SKM-1 treated with dmso at 0.1 percent for 144 hours (cell line): Measurements from ENCODE around the gene HBG2.
"Not testable (repeated sequence)": the region's sequence is repeated elsewhere in the genome, so short reads cannot be mapped to it uniquely, and the experiment has no call there.

Experiments used
- DNase-seq: peaks from one replicate; lab custom pipeline; 2025; ENCODE audit not compliant: unreplicated experiment; lab: John Stamatoyannopoulos, UW

The HBG2 gene

DNA sequence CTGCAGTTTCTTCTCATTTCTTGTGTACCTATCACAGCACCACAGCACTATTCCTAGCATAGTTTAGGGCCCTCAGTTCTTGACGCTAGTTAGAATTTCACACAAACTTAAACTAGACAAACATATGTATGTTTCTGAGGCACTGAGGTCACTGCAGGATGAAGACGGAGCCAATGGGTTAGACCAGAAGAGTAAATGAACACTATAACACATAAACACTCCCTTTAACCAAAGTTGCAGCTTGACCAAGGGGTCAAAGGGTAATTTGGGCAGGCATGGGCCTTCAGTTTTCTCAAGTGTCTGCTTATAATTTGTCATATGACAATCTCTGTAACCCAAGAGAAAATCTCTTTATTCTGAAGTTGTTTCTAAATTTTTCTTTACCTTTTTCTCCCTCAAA is 28.0 kb upstream of the HBG2 start:
- no peak for DNase-seq

DNA sequence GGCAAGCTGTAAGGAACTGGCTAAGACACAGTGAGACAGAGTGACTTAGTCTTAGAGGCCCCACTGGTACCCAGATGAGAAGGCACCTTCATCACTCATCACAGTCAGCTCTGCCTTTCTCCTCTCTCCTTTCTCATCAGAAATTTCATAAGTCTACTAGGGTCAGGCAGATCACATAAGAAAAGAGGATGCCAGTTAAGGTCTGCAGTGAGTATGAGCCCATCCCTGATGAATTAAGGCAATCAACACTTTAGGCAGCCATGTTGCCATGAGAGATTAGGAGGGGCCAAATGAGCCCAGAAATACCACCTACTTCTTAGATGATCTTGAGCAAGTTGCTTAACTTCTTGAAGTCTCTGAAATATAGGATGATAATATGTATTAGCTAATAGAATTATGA is 27.0 kb upstream of the HBG2 start:
- DNase-seq = no peak

- DNase-seq = peak; percentile 76
Observed at GRCh38 chr11:5280582-5281102, 26.1 kb upstream of the HBG2 start.

GRCh38 chr11:5279471-5280090 is 25.0 kb upstream of the HBG2 start:
- no peak for DNase-seq

- no peak for DNase-seq
Observed at GRCh38 chr11:5277807-5278382, 23.3 kb upstream of the HBG2 start.

DNA sequence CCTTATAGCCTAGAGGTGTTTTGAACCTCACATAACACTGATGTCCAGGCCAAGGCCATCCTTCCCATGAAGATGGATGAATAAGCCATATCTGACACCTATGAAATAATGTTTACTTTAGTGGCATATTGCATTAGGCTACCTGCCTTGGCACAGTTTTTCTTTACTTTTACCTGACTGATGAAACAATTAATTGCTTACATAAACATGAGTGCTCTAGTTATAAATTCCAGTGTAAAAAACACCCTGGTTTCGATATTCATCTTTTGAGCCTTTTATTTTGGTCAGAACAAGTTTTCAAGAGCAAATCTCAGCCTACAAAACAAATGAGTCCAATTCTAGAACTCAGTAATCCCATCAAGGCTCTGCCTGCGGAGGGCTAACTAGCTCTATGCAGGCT is 22.1 kb upstream of the HBG2 start:
- no peak for DNase-seq

- DNase-seq = no peak
Observed at GRCh38 chr11:5275369-5276110, 21.0 kb upstream of the HBG2 start.

DNA sequence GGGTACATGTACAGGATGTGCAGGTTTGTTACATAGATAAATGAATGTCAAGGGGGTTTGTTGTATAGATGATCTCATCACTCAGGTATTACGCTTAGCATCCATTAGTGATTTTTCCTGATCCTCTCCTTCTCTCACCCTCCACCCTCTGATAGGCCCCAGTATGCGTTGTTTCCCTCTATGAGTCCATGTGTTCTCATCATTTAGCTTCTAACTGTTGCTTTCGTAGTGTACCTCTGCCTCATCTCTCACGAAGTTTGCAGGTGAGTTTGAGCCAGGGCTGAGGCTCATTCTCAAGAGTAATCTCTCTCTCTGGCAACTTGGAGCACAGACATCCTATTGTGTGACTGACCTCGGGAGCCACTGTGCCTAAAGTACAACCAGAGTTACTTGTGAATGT is 19.8 kb upstream of the HBG2 start:
- DNase-seq = no peak

DNA sequence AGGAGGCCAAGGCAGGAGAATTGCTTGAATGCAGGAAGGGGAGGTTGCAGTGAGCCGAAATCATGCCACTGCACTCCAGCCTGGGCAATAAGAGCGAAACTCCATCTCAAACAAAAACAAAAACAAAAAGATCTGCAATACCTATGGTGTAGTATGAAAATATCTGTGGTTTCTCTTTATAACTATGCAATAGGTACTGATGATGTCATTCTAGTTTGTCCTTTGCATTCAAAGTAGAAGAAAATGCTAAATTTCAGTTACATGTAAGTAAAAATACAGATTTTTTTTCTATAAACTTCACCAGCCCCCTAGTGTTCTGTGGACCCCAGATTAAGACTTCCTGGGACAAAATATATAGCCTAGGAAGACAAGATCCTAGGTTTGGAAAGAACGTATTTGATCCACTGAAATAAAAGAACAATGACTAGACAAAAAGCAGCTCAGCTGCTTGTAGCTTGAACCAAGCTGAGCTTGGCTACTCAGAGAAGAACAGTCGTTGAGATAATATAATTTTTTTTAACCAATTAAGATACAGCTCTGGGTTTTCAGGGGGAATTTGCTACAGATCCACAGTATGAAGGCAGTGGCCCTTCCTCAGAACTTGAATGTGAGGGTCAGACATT is 17.9 kb upstream of the HBG2 start:
- no peak for DNase-seq

DNA sequence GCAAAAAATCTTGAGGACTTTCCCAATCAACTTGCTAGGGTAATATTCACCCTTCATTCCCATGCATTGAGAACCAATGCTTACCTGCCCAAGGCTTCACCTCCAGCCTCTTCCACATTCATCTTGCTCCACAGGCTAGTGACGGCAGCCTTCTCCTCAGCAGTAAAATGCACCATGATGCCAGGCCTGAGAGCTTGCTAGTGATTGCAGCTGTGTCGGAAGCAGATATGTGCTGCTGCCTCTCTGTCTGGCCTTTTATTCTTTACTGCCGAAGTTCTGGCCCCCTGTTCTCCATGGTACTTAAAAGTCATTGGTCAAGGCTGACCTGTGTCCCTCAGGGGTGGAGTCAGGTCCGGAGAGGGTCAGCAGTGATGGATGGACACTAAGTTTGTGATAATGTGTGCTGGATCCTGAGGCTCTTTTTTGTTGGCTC is 15.2 kb upstream of the HBG2 start, which contains the start of gene HBE1:
Gene HBE1, minus strand, starts transcription at position 231 of the 433 bp plus-strand sequence. Its CDS starts 55 bp downstream, at position 176.
- no peak for DNase-seq

GRCh38 chr11:5267033-5267563 is 12.5 kb upstream of the HBG2 start:
- DNase-seq = no peak

- no peak for DNase-seq
Observed at GRCh38 chr11:5266609-5267008, 12.0 kb upstream of the HBG2 start.

DNA sequence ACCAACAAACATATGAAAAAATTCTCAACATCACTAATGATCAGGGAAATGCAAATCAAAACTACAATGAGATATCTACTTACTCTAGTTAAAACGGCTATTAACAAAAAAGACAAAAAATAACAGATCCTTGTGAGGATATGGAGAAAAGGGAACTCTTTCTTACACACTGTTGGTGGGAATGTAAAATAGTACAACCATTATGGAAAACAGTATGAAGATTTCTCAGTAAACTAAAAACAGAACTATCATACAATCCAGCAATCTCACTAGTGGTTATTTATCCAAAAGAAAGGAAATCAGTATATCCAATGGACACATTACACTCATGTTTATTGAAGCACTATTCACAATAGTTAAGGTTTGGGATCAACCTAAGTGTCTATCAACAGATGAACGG is 11.3 kb upstream of the HBG2 start:
- DNase-seq = no peak

DNA sequence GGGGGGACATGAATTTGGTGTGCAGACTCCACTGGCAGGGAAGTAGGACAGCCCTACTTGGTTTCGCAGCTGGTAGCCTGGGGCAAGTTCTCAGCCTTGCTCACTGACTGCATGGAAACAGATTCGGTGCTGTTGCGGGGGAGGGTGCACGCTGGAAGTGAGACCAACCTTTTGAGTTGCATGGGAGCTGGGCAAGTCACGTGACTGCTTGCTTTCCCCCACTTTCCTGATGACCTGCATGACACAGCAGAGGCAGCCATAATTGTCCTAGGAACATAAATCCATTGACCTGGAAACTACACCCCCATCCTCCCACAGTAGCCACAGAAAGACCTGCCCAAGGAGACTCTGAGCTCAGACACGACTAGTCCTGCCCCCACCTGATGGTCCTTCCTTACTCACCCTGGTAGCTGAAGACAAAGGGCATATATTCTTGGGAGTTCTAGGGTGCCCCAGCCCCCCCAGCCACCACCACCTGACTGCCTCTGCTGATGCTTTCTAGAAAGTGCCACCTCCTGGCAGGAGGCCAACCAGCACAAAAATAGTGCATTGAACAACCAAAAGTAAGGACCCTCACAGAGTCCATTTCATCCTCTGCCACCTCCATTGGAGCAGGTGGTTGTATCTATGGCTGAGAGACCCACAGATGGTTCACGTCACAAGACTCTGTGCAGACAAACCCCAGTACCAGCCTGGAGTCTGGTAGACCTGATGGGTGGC is 4.1 kb upstream of the HBG2 start:
- DNase-seq = no peak

DNA sequence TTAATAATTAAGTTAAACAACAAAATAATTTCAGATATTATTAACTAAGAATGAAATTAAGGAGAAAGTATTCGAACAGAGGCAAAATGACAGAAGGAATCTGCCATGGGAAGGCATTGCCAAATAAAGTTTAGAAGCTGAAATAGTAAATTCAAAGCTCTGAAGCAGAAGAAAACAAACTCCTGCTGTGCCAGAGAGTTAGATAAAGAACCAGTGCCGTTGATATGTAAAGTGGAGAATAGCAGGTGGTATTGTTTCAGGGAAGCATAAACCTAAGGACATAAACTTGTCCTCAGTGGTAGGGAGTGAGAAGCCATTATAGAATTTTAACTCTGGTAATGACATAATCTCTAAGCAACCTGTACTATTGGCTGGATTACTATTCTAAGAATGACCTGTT is 2.7 kb upstream of the HBG2 start:
- DNase-seq = no peak

DNA sequence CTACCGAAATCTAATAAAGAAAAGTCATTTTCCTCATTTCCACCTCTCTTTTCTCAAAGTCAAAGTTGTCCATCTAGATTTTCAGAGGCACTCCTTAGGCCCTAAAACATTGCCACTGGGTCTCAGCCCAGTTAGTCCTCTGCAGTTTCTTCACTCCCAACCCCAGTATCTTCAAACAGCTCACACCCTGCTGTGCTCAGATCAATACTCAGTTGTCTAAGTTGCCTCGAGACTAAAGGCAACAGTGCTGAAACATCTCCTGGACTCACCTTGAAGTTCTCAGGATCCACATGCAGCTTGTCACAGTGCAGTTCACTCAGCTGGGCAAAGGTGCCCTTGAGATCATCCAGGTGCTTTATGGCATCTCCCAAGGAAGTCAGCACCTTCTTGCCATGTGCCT is 558 bp downstream of the HBG2 start:
- not testable (repeated sequence) for DNase-seq

DNA sequence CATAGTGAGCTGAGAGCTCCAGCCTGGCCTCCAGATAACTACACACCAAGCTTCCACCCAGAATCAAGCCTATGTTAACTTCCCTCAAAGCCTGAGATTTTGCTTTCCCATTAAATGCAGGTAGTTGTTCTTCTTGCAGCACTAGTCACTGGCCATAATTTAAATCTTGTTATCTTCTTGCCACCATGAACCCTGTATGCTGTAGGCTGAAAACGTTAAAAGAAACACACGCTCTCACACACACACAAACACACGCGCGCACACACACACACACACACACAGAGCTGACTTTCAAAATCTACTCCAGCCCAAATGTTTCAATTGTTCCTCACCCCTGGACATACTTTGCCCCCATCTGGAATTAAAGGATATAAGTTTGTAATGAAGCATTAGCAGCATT is 1.1 kb downstream of the HBG2 start:
- DNase-seq = not testable (repeated sequence)

- DNase-seq = no peak
Observed at GRCh38 chr11:5252919-5253265, 1.7 kb downstream of the HBG2 start.

DNA sequence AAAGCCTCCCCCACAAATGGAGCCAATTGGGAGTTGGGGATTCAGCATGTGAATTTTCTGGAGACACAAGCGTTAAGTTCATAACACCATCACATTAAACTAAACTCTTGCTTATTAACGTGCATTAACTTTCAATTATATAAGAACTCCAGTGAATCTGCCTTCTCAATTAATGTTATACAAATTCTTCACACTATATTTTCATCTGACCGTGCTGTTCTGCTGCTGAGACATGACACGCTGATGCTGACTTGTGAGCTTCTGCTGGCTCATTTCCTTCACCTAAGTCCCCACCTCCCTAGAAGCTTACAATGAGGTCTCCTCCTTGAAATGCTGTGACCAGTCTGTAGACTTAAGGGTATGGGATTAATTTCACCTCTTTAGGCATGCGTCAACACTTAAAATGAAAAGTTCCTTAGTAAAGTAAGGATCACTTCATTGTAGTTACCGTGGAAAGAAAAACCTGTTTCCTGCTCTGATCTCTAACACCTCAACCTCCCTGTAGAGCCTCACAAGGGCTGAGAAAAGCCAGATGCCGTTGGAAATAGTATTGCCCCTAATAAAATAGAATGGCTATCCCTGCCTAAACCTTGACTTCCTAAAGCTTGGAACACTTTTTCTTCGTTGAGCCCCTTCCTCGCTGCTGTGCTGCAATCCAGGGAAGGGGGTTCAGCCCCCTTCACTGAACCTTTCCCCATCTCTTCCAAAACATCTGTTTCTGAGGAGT is 2.2 kb downstream of the HBG2 start:
- DNase-seq = no peak

DNA sequence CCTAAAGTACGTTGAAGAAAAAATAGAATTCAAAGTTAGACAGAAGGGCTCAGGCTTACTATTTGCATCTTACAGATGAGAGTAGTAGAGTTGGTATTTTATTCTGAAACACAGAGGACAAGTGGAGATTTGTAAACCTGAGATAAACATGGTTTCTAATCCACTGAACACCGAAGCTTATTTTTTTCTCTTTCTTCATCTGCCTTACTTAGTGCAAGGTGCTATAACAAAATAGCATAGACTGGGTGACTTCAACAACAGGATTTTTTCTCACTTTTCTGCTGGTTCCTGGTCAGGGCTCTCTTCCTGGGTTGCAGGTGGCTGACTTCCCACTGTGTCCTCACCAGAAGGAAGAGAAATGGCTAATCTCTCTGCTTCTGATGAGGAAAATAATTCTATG is 2.8 kb downstream of the HBG2 start:
- no peak for DNase-seq
